ENCODE results near the gene MPND.

Gene MPND

GRCh38 chr19:4362101-4362828, 18.9 kb downstream of the MPND start:
- DNase-seq, result no peak
- no peaks in the 10 kb centered on the region for H3K27me3 Mint-ChIP-seq
- H3K4me1 Mint-ChIP-seq, result peaks cover 7 to 18% of the 10 kb centered on the region in 2 donors
- no peak for ATAC-seq (replicated peaks)
- no peaks in the 10 kb centered on the region for H3K9me3 Mint-ChIP-seq
- peaks cover 21 to 50% of the 10 kb centered on the region in 2 donors for H3K36me3 Mint-ChIP-seq
- peak overlapping the region; percentile 79 for H3K27ac Mint-ChIP-seq
- no peak overlapping the region for H3K4me3 Mint-ChIP-seq

DNA sequence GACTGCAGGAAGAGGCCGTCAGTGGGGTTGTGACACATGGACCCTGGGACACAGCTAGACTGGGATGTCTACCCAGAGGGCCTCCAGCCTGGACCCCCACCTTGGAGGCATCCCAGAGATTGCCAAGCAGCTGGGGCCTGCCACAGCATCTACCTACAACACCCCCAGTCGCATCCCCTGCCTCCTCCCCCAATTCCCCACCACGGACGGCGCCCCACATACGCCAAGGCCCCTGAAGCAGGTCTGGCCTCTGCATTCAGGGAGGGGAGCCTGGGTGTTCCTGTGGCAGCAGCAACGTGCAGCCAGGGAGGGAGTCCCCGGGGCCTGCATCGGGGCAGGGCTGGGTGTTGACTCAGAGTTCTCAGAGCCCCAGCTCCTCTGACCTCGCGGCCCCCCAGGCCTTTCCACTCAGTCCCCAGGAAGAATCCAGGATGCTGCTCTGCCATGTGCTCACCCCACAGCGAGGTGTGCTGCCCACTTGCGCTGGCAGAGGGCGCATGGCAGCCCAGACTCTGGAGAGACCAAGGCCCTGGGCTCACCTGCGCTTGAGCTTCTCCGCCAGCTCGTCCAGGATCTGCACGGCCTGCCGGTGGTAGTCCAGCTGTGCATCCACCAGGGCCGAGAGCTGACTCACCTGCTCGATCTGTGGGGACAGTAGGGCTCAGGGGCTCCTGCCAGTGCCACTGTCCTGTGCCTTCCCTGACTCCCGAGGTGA, 19.6 kb downstream of the MPND start:
- H3K4me1 Mint-ChIP-seq, result peaks cover 14 to 21% of the 10 kb centered on the region in 2 donors
- ATAC-seq (replicated peaks), result peak in 1 of 2 donors; percentile 18
- peak overlapping the region; percentile 79 for H3K27ac Mint-ChIP-seq

GRCh38 chr19:4363571-4364304, 20.4 kb downstream of the MPND start:
- Mint-ChIP-seq H3K36me3 (peaks cover 30 to 55% of the 10 kb centered on the region in 2 donors), H3K9me3 (no peaks in the 10 kb centered on the region), H3K27me3 (no peaks in the 10 kb centered on the region), H3K4me3 (no peak overlapping the region), H3K27ac (peak overlapping the region; percentile 83), H3K4me1 (peaks cover 21 to 28% of the 10 kb centered on the region in 2 donors)
- DNase-seq (no peak), ATAC-seq (replicated peaks) (no peak)

More for the DNA sequence above, 19.6 kb downstream of the MPND start:
- H3K27me3 Mint-ChIP-seq, result no peaks in the 10 kb centered on the region
- H3K9me3 Mint-ChIP-seq, result no peaks in the 10 kb centered on the region
- peaks cover 24 to 54% of the 10 kb centered on the region in 2 donors for H3K36me3 Mint-ChIP-seq
- no peak for DNase-seq
- no peak overlapping the region for H3K4me3 Mint-ChIP-seq

DNA sequence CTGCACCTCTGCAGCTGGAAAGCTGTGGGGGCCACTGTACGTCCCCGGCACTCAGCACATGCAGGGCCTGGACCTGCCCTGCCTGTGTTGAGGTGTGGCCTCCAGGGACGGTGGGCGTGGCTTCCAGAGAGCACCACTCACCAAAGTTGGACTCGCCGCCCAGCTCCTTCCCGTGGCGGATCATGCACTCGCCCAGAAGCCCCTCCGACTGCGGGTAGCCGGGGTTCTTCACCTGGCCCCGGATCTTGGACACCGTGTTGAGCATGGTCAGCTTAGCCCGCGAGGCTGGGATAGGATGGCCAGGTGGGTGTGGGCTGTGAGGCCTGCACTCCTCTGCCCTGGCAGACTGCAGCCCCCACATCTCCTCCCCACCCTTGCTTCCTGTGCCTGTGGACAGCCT, 22.0 kb downstream of the MPND start:
- DNase-seq, result no peak
- no peak for ATAC-seq (replicated peaks)
- Mint-ChIP-seq H3K9me3 (no peaks in the 10 kb centered on the region), H3K27me3 (no peaks in the 10 kb centered on the region), H3K4me3 (no peak overlapping the region), H3K4me1 (peaks cover 27 to 41% of the 10 kb centered on the region in 2 donors), H3K36me3 (peaks cover 29 to 53% of the 10 kb centered on the region in 2 donors), H3K27ac (no peak overlapping the region)

GRCh38 chr19:4365791-4366665, 22.7 kb downstream of the MPND start:
- H3K36me3 Mint-ChIP-seq, result peaks cover 27 to 49% of the 10 kb centered on the region in 2 donors
- no peaks in the 10 kb centered on the region for H3K9me3 Mint-ChIP-seq
- H3K27ac Mint-ChIP-seq, result peak overlapping the region; percentile 87
- ATAC-seq (replicated peaks) (no peak), DNase-seq (no peak)
- no peaks in the 10 kb centered on the region for H3K27me3 Mint-ChIP-seq
- peak overlapping the region in 1 of 2 donors; percentile 19 for H3K4me3 Mint-ChIP-seq
- peaks cover 33 to 41% of the 10 kb centered on the region in 2 donors for H3K4me1 Mint-ChIP-seq

GRCh38 chr19:4366666-4367335, 23.4 kb downstream of the MPND start:
- Mint-ChIP-seq H3K36me3 (peaks cover 30 to 53% of the 10 kb centered on the region in 2 donors), H3K4me1 (peaks cover 37 to 48% of the 10 kb centered on the region in 2 donors), H3K27ac (peak overlapping the region; percentile 95)

GRCh38 chr19:4367336-4367723, 24.0 kb downstream of the MPND start:
- peaks cover 40 to 53% of the 10 kb centered on the region in 2 donors for H3K4me1 Mint-ChIP-seq
- no peaks in the 10 kb centered on the region for H3K27me3 Mint-ChIP-seq
- DNase-seq, result no peak
- H3K4me3 Mint-ChIP-seq, result peak overlapping the region; percentile 21 to 57
- peak overlapping the region; percentile 95 for H3K27ac Mint-ChIP-seq
- no peak for ATAC-seq (replicated peaks)
- H3K9me3 Mint-ChIP-seq, result no peaks in the 10 kb centered on the region
- H3K36me3 Mint-ChIP-seq, result peaks cover 31 to 53% of the 10 kb centered on the region in 2 donors

More at GRCh38 chr19:4366666-4367335, 23.4 kb downstream of the MPND start:
- no peaks in the 10 kb centered on the region for H3K27me3 Mint-ChIP-seq
- DNase-seq (no peak), ATAC-seq (replicated peaks) (no peak)
- H3K4me3 Mint-ChIP-seq, result no peak overlapping the region
- no peaks in the 10 kb centered on the region for H3K9me3 Mint-ChIP-seq

DNA sequence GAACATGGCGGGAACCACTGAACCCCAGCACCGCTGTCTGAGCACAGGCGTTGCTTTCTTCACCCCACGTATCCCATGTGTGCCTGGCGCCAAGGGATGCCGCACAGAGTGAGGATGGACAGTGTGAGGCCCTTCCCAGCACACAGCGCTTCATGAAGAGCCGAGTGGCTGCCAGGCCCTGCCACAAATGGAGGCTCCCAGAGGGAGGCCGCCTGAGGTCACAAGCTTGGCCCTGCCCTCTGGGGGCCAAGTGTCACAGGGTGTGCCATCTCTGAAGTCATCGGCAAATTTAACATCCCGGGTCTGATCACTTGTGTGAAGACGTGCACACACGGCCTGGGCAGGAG, 24.4 kb downstream of the MPND start:
- peak overlapping the region; percentile 56 to 57 for H3K4me3 Mint-ChIP-seq
- H3K4me1 Mint-ChIP-seq, result peaks cover 45 to 57% of the 10 kb centered on the region in 2 donors
- no peaks in the 10 kb centered on the region for H3K27me3 Mint-ChIP-seq
- DNase-seq (no peak), ATAC-seq (replicated peaks) (no peak)
- peak overlapping the region; percentile 95 for H3K27ac Mint-ChIP-seq
- no peaks in the 10 kb centered on the region for H3K9me3 Mint-ChIP-seq
- H3K36me3 Mint-ChIP-seq, result peaks cover 35 to 53% of the 10 kb centered on the region in 2 donors

DNA sequence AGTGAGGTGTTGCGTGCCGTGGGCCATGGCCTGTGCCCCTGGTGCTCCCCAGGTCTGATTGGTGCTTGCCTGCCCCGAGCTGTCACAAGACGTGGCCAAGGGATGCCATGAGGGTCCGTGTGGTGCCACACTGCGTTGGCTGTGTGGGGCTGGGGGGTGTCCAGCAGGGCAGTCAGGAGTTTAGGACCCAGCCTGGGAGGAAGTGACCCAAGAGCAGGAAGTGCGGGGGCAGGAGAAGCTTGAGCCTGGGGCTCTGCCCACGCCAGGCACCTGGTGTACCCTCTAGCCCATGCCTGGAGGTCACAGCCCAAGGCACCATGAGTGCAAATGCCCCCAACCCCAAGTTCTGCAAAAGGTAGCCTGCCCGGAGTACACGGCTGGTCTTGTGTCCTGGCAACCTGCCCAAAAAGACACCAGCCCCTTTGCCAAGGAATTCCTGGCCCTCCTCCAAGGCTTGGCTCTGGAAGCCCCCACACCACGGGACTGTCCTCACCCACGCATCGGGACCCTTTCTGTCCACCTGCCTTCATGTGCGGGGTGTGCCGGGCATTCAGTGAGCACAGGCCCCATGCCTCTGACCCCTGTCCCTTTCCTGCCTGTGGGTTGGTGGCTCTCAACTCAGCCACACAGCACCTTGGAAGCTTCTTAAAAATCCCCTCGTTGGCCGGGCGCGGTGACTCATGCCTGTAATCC, 24.9 kb downstream of the MPND start:
- H3K9me3 Mint-ChIP-seq, result no peaks in the 10 kb centered on the region
- ATAC-seq (replicated peaks) (no peak), DNase-seq (no peak)
- H3K36me3 Mint-ChIP-seq, result peaks cover 37 to 51% of the 10 kb centered on the region in 2 donors
- H3K27me3 Mint-ChIP-seq, result no peaks in the 10 kb centered on the region
- H3K27ac Mint-ChIP-seq, result peak overlapping the region; percentile 95
- peaks cover 47 to 62% of the 10 kb centered on the region in 2 donors for H3K4me1 Mint-ChIP-seq
- peak overlapping the region; percentile 82 to 87 for H3K4me3 Mint-ChIP-seq

GRCh38 chr19:4369109-4369887, 25.9 kb downstream of the MPND start:
- Mint-ChIP-seq H3K27me3 (no peaks in the 10 kb centered on the region), H3K4me3 (peak overlapping the region; percentile 82 to 87), H3K27ac (peak overlapping the region; percentile 95), H3K9me3 (no peaks in the 10 kb centered on the region), H3K4me1 (peaks cover 53 to 72% of the 10 kb centered on the region in 2 donors), H3K36me3 (peaks cover 38 to 51% of the 10 kb centered on the region in 2 donors)
- peak; percentile 82 to 83 for ATAC-seq (replicated peaks)
- DNase-seq, result peak; percentile 89

- H3K9me3 Mint-ChIP-seq, result no peaks in the 10 kb centered on the region
- H3K4me3 Mint-ChIP-seq, result peak overlapping the region; percentile 82 to 87
- peak; percentile 64 to 72 for ATAC-seq (replicated peaks)
- peak overlapping the region; percentile 95 for H3K27ac Mint-ChIP-seq
- H3K27me3 Mint-ChIP-seq, result no peaks in the 10 kb centered on the region
- DNase-seq, result peak; percentile 66
- peaks cover 38 to 50% of the 10 kb centered on the region in 2 donors for H3K36me3 Mint-ChIP-seq
- peaks cover 55 to 78% of the 10 kb centered on the region in 2 donors for H3K4me1 Mint-ChIP-seq
These were observed 26.5 kb downstream of the MPND start for GRCh38 chr19:4369888-4370260.

DNA sequence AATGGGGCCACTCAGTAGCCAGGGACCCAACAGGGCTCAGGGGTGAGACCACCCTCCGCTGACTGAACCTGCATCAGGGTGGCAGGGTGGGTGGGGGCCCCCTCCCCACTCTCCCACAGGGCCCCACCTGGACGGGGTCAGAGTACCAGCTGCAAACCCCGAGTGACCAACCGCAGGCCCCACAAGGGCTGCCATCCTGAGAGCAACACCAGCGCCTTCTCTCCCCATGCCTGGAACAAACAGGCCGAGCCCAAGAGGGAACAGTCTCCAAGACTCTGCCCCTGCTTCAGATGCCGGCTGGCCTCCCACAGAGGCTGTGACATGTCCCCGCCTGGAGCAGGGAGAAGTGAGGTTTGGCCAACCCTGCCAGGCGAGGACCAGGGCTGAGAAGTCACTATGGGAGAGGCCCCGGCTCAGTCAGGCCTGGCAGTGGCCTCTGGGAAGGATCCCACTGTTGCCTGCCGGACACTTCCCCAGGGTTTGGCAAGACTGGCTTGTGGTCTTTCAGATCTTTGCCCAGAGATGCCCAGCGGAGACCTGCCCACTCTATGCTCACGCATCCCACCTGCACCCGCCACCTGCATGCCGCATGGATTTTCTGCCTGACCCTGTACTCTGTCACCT, 27.2 kb downstream of the MPND start:
- Mint-ChIP-seq H3K4me3 (peak overlapping the region; percentile 46 to 87), H3K27me3 (no peaks in the 10 kb centered on the region), H3K4me1 (peaks cover 60 to 85% of the 10 kb centered on the region in 2 donors), H3K9me3 (no peaks in the 10 kb centered on the region), H3K36me3 (peaks cover 38 to 48% of the 10 kb centered on the region in 2 donors), H3K27ac (peak overlapping the region; percentile 95)
- DNase-seq (no peak), ATAC-seq (replicated peaks) (no peak)
